Measurements from ENCODE around the gene COPS7B. TPM values are rescaled to one million over a fixed set of nuclear protein-coding genes. Genes with fewer than 3 reads are reported as not detected.
A peak's percentile ranks its signal among the peaks of the same experiment; 100 is the strongest.

COPS7B gene
- total RNA-seq, 2 donors from 2014 or later: 12.2 to 14.9 TPM

- Histone ChIP-seq H3K27me3 (no peaks in the 10 kb centered on the region), H3K4me3 (no peak overlapping the region), H3K9me3 (no peaks in the 10 kb centered on the region), H3K36me3 (peaks cover 58% of the 10 kb centered on the region), H3K4me1 (no peaks in the 10 kb centered on the region), H3K27ac (no peak overlapping the region)
- DNase-seq (ENCODE audit: low spot score): no peak
- peak in 1 of 2 donors; percentile 17 for TF ChIP-seq CTCF (IDR thresholded peaks at IDR 0.05)
Measured at GRCh38 chr2:231795525-231796327, 9.5 kb downstream of the COPS7B start.

- Histone ChIP-seq H3K4me1 (no peaks in the 10 kb centered on the region), H3K4me3 (no peak overlapping the region), H3K36me3 (peaks cover 54% of the 10 kb centered on the region), H3K27ac (no peak overlapping the region), H3K9me3 (no peaks in the 10 kb centered on the region), H3K27me3 (no peaks in the 10 kb centered on the region)
- TF ChIP-seq CTCF (IDR thresholded peaks at IDR 0.05): peak; percentile 37 to 63
- DNase-seq (ENCODE audit: low spot score): no peak
Measured at GRCh38 chr2:231800493-231801091, 14.3 kb downstream of the COPS7B start.

GRCh38 chr2:231803501-231804138 is 17.4 kb downstream of the COPS7B start:
- no peaks in the 10 kb centered on the region for H3K27me3 ChIP-seq
- no peak overlapping the region for H3K27ac ChIP-seq
- H3K9me3 ChIP-seq: no peaks in the 10 kb centered on the region
- TF ChIP-seq CTCF (IDR thresholded peaks at IDR 0.05): no peak
- H3K4me3 ChIP-seq: no peak overlapping the region
- no peaks in the 10 kb centered on the region for H3K4me1 ChIP-seq
- peaks cover 62% of the 10 kb centered on the region for H3K36me3 ChIP-seq
- DNase-seq (ENCODE audit: low spot score): no peak

GRCh38 chr2:231807020-231807419 is 20.8 kb downstream of the COPS7B start:
- H3K36me3 ChIP-seq: peaks cover 62% of the 10 kb centered on the region

DNA sequence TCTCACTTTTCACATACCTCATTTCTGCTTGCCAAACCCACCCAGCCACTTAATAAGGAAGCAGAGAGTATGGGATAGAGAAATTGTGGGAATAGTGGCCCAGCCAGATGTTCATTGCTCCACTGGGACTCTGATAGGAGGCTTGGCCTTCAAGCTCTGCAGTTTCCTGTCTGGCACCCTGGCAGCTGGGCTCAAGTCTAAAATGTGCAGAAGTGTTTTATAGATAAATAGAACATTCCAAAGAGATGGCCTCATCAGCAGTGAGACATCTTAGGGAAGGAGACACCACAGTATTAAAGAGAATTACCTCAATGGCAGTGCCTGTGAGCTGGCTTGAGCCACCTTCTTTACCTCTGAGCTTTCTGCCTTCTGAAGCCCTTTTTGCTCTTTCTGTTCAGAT is 24.7 kb downstream of the COPS7B start:
- Histone ChIP-seq H3K27ac (no peak overlapping the region), H3K27me3 (no peaks in the 10 kb centered on the region), H3K4me1 (peaks cover 0 to 9% of the 10 kb centered on the region in 2 donors), H3K4me3 (no peak overlapping the region), H3K9me3 (no peaks in the 10 kb centered on the region), H3K36me3 (peaks cover 51% of the 10 kb centered on the region)
- DNase-seq (ENCODE audit: low spot score): no peak
- TF ChIP-seq CTCF (IDR thresholded peaks at IDR 0.05): no peak

More at GRCh38 chr2:231807020-231807419, 20.8 kb downstream of the COPS7B start:
- TF ChIP-seq CTCF (IDR thresholded peaks at IDR 0.05): no peak
- Histone ChIP-seq H3K27ac (no peak overlapping the region), H3K27me3 (no peaks in the 10 kb centered on the region), H3K9me3 (no peaks in the 10 kb centered on the region), H3K4me3 (no peak overlapping the region), H3K4me1 (peaks cover 0 to 9% of the 10 kb centered on the region in 2 donors)
- DNase-seq (ENCODE audit: low spot score): no peak

Measured in right atrium auricular region (tissue), 2 donors.